Heart left ventricle (tissue), 13 donors: Measurements from ENCODE around the gene LRRIQ1.

ENCODE experiments used
- POLR2A ChIP-seq, 2 donors: fragments of 450-650 bp; IDR thresholded peaks; one replicate each; pipeline ENCODE4 v1.6.1; 2017; ENCODE audit warnings: antibody characterized with exemption in 2 of 2, mild to moderate bottlenecking in 2 of 2, moderate library complexity in 2 of 2
- TF ChIP-seq, protein P1 (sequence below), 12 donors: fragments of 200-600 bp; sonication (generic) in 4 of 12; IDR thresholded peaks; one replicate each; pipeline versions ENCODE4 v1.5.0 to v1.8.0; 2018 to 2022; ENCODE audit warnings: antibody characterized with exemption in 12 of 12, mild to moderate bottlenecking in 5 of 12
- donor health status: ischemic (EF 13 %, LVEDD 7.1; RV severe dilation, severe dysfunction).
- donor health status: DM: no; HTN: yes; CAD: no.
- donor health status: DM: no; HTN: no; CAD: no.
- donor health status: ischemic (EF 25% LVEDD 6.9; RV normal size, moderate dysfunction).
- donor health status: ischemic (EF 25% LVEDD 5.7; RV mildly dilated, moderate dysfunction).
- donor health status: ischemic (EF 35%, LVEDD 5.7; RV mildly dilated, moderate dysfunction).
- donor health status: nonischemic (EF 11% LVEDD 7.7; RV severe dilation, severe dysfunction).
- donor health status: DM: yes; HTN: yes; CAD: no.
- donor health status: PGD.
- donor health status: ischemic (EF 29% LVEDD 5.4; RV normal size, mild dysfunction).
- donor health status: nonischemic (EF 23%, LVEDD 6.1; RV moderate dilation, normal function).

DNA sequence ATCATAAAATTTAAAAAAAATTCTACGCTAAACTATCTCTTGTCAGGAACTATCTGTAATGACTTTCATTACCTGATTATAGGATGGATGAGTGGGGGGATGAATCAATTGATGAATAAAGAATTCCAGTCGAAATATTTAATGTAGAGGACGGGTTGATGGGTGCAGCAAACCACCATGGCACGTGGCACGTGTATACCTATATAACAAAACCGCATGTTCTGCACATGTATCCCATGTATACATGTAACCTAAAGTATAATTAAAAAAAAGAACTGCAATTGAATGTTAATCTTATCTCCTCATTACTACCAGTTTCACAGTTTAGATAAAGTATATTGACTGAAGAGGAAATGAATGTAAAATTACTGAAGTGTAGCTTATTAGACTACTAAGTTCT is 23.4 kb downstream of the LRRIQ1 start:
- TF ChIP-seq, protein P1, sequence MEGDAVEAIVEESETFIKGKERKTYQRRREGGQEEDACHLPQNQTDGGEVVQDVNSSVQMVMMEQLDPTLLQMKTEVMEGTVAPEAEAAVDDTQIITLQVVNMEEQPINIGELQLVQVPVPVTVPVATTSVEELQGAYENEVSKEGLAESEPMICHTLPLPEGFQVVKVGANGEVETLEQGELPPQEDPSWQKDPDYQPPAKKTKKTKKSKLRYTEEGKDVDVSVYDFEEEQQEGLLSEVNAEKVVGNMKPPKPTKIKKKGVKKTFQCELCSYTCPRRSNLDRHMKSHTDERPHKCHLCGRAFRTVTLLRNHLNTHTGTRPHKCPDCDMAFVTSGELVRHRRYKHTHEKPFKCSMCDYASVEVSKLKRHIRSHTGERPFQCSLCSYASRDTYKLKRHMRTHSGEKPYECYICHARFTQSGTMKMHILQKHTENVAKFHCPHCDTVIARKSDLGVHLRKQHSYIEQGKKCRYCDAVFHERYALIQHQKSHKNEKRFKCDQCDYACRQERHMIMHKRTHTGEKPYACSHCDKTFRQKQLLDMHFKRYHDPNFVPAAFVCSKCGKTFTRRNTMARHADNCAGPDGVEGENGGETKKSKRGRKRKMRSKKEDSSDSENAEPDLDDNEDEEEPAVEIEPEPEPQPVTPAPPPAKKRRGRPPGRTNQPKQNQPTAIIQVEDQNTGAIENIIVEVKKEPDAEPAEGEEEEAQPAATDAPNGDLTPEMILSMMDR (IDR thresholded peaks at IDR 0.05), result no peak
- TF ChIP-seq POLR2A (IDR thresholded peaks at IDR 0.05), result no peak
